Gastroesophageal sphincter (tissue), 4 donors: ENCODE data around the gene KAT7. TPM values are rescaled to one million over a fixed set of nuclear protein-coding genes. Genes with fewer than 3 reads are reported as not detected.

Source experiments
- ATAC-seq: fragments of 150-250 bp; one replicate; pipeline ENCODE4 v1.9.1; 2016; ENCODE audit warnings: mild to moderate bottlenecking, moderate library complexity
- H3K27ac ChIP-seq, 4 donors: fragments of 200-600 bp; sonication (generic) in 3 of 4; 1 replicate in 3 of 4; 2 replicates in 1 of 4; pipeline ENCODE4 v1.5.1; 2016 to 2019
- H3K27me3 ChIP-seq: fragments of 200-600 bp; sonication (generic); one replicate; pipeline ENCODE4 v1.5.1; 2019
- H3K36me3 ChIP-seq, 2 donors: fragments of 200-600 bp; sonication (generic); one replicate each; pipeline ENCODE4 v1.5.1; 2019; ENCODE audit warnings: control low read depth in 1 of 2
- H3K4me1 ChIP-seq, 3 donors: fragments of 200-600 bp; sonication (generic); 1 replicate in 2 of 3; 2 replicates in 1 of 3; pipeline ENCODE4 v1.5.1; 2016 to 2019; ENCODE audit warnings: control low read depth in 2 of 3
- H3K4me3 ChIP-seq, 2 donors: fragments of 200-600 bp; sonication (generic); one replicate each; pipeline ENCODE4 v1.5.1; 2019; ENCODE audit warnings: mild to moderate bottlenecking in 1 of 2, moderate library complexity in 1 of 2
- H3K9me3 ChIP-seq, 3 donors: fragments of 200-600 bp; sonication (generic); one replicate each; pipeline ENCODE4 v1.5.1; 2017 to 2019; ENCODE audit warnings: control low read depth in 2 of 3
- CTCF ChIP-seq, 4 experiments: fragments of 200-600 bp in 2 of 4; fragments of 450-650 bp in 2 of 4; sonication (generic) in 1 of 4; IDR thresholded peaks; one replicate each; pipeline ENCODE4 v1.5.1; 2017 to 2019; ENCODE audit warnings: antibody characterized with exemption in 4 of 4, mild to moderate bottlenecking in 2 of 4, moderate library complexity in 2 of 4
- EP300 ChIP-seq: sonication (generic); formaldehyde crosslinking; IDR thresholded peaks from one replicate; pipeline ENCODE4 v1.6.1; 2017; ENCODE audit warnings: antibody characterized with exemption, mild to moderate bottlenecking
- POLR2A ChIP-seq, 2 donors: fragments of 450-650 bp; IDR thresholded peaks; one replicate each; pipeline ENCODE4 v1.6.1; 2017; ENCODE audit warnings: antibody characterized with exemption in 2 of 2, mild to moderate bottlenecking in 2 of 2, moderate library complexity in 1 of 2
- POLR2AphosphoS5 ChIP-seq: sonication (generic); formaldehyde crosslinking; IDR thresholded peaks from one replicate; pipeline ENCODE4 v1.6.1; 2017; ENCODE audit warnings: antibody characterized with exemption
- WGBS, 2 donors: methylation state at CpG; one replicate each; pipeline ENCODE4 v1.1.5; 2018; ENCODE audit warnings: low coverage in 1 of 2; 5-methylcytosine and 5-hydroxymethylcytosine counted together
- total RNA-seq, 4 donors: library from RNA; depleted of rRNA; stranded (reverse); fragments of >200 nt; gene quantifications; one replicate each; pipeline ENCODE4 v1.1.0, GENCODE V29; 2016

Gene KAT7
- total RNA-seq, 4 donors from 2014 or later, result 37.7 to 54.1 (median 46.1) TPM

- Histone ChIP-seq H3K36me3 (peaks cover 0 to 68% of the 10 kb centered on the region in 2 donors), H3K9me3 (no peaks in the 10 kb centered on the region), H3K27me3 (no peaks in the 10 kb centered on the region), H3K27ac (peak overlapping the region in 3 of 4 donors; percentile 4 to 18 (median 7)), H3K4me1 (peaks cover 0 to 24% (median 0%) of the 10 kb centered on the region in 3 donors), H3K4me3 (no peak overlapping the region)
- WGBS, 2 donors, result 53 to 68% methylated on average over 8 to 12 of the region's 16 CpGs
- ATAC-seq, result no peak
- no peak for TF ChIP-seq CTCF (IDR thresholded peaks at IDR 0.05)
- no peak for TF ChIP-seq POLR2AphosphoS5
- no peak for TF ChIP-seq POLR2A (IDR thresholded peaks at IDR 0.05)
- no peak for TF ChIP-seq EP300
Measured at GRCh38 chr17:49836111-49837030, 47.9 kb downstream of the KAT7 start.

DNA sequence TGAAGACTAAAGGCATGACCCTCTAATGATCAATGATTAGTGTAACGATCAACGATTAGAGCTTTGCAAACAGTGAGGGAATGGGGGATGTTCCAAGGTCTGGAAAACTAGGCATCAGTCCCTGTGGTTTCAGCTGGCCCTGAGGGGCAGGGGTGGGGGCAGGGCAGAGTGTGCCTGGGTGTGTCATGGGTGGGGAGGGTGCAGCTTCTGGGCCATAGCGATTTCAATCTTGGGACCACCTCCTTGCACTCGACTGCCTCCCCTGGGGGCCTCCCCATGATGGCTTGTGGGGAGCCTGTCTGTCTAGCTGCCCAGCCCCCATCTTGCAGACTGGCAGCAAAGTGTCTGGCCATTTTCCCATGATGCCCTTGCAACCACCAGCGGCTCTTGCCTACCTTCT lies 51.0 kb downstream of the KAT7 start:
- no peak overlapping the region for H3K4me3 ChIP-seq
- no peaks in the 10 kb centered on the region for H3K9me3 ChIP-seq
- peaks cover 0 to 51% (median 0%) of the 10 kb centered on the region in 3 donors for H3K4me1 ChIP-seq
- ATAC-seq, result no peak
- TF ChIP-seq POLR2A (IDR thresholded peaks at IDR 0.05) (no peak), EP300 (no peak), CTCF (IDR thresholded peaks at IDR 0.05) (no peak), POLR2AphosphoS5 (no peak)
- no peaks in the 10 kb centered on the region for H3K27me3 ChIP-seq
- peaks cover 0 to 37% of the 10 kb centered on the region in 2 donors for H3K36me3 ChIP-seq
- 80 to 93% methylated on average over 2 of the region's 5 CpGs for WGBS, 2 donors
- H3K27ac ChIP-seq, result no peak overlapping the region

- WGBS, 2 donors, result 100% methylated on average over 1 to 2 of the region's 3 CpGs
- TF ChIP-seq POLR2A (IDR thresholded peaks at IDR 0.05) (no peak), CTCF (IDR thresholded peaks at IDR 0.05) (no peak), POLR2AphosphoS5 (no peak), EP300 (no peak)
- ATAC-seq, result no peak
- no peaks in the 10 kb centered on the region for H3K27me3 ChIP-seq
- peaks cover 0 to 25% of the 10 kb centered on the region in 2 donors for H3K36me3 ChIP-seq
- no peak overlapping the region for H3K27ac ChIP-seq
- no peak overlapping the region for H3K4me3 ChIP-seq
- peaks cover 2 to 59% (median 8%) of the 10 kb centered on the region in 3 donors for H3K4me1 ChIP-seq
- no peaks in the 10 kb centered on the region for H3K9me3 ChIP-seq
Measured at GRCh38 chr17:49841548-49841947, 53.1 kb downstream of the KAT7 start.

- H3K4me3 ChIP-seq, result no peak overlapping the region
- no peaks in the 10 kb centered on the region for H3K9me3 ChIP-seq
- no peak for TF ChIP-seq POLR2A (IDR thresholded peaks at IDR 0.05)
- no peak for TF ChIP-seq POLR2AphosphoS5
- TF ChIP-seq CTCF (IDR thresholded peaks at IDR 0.05), result no peak
- TF ChIP-seq EP300, result no peak
- H3K27ac ChIP-seq, result no peak overlapping the region
- H3K27me3 ChIP-seq, result no peaks in the 10 kb centered on the region
- 74 to 100% methylated on average over 1 to 3 of the region's 3 CpGs for WGBS, 2 donors
- H3K36me3 ChIP-seq, result peaks cover 0 to 17% of the 10 kb centered on the region in 2 donors
- peaks cover 2 to 59% (median 8%) of the 10 kb centered on the region in 3 donors for H3K4me1 ChIP-seq
- ATAC-seq, result no peak
Measured at GRCh38 chr17:49842371-49842770, 53.9 kb downstream of the KAT7 start.
